HEK293 (cell line): ENCODE results near the gene GPR89B.

Source experiments
- GLI2 ChIP-seq: fragments of 450-650 bp; formaldehyde crosslinking; IDR thresholded peaks from 2 replicates; pipeline ENCODE4; 2017; ENCODE audit warnings: missing biosample characterization, missing genetic modification characterization, low read depth, borderline replicate concordance
- TF ChIP-seq, protein P1 (sequence below): fragments of 450-650 bp; formaldehyde crosslinking; IDR thresholded peaks from 2 replicates; pipeline ENCODE4 v1.5.1; 2016; ENCODE audit warnings: missing biosample characterization, missing genetic modification characterization

DNA sequence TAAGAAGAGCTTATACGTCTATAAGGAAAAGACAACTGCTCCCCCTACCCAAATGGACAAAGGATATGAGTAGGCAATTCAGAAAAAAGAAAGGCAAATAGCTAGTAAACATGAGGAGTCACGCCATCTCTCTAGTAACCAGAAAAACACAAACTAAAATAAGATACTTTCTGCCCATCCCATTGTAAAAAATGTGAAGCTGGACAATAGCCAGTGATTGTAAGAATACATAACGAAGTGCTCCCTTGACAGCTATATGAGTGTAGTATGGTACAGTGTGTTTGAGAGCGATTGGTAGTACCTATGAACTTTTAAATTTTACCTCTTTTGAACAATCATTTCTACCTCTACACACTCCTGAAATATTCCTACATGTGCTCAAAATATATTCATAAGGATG lies 33.1 kb upstream of the GPR89B start:
- no peak for TF ChIP-seq GLI2 (tag by site-specific recombination)
- TF ChIP-seq, protein P1, sequence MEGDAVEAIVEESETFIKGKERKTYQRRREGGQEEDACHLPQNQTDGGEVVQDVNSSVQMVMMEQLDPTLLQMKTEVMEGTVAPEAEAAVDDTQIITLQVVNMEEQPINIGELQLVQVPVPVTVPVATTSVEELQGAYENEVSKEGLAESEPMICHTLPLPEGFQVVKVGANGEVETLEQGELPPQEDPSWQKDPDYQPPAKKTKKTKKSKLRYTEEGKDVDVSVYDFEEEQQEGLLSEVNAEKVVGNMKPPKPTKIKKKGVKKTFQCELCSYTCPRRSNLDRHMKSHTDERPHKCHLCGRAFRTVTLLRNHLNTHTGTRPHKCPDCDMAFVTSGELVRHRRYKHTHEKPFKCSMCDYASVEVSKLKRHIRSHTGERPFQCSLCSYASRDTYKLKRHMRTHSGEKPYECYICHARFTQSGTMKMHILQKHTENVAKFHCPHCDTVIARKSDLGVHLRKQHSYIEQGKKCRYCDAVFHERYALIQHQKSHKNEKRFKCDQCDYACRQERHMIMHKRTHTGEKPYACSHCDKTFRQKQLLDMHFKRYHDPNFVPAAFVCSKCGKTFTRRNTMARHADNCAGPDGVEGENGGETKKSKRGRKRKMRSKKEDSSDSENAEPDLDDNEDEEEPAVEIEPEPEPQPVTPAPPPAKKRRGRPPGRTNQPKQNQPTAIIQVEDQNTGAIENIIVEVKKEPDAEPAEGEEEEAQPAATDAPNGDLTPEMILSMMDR: no peak
